NCI-H69 (cell line): Measurements from ENCODE around the gene PCAT6.

ENCODE experiments used
- DNase-seq: peaks from one replicate; lab custom pipeline; 2025; lab: John Stamatoyannopoulos, UW

PCAT6 gene

DNA sequence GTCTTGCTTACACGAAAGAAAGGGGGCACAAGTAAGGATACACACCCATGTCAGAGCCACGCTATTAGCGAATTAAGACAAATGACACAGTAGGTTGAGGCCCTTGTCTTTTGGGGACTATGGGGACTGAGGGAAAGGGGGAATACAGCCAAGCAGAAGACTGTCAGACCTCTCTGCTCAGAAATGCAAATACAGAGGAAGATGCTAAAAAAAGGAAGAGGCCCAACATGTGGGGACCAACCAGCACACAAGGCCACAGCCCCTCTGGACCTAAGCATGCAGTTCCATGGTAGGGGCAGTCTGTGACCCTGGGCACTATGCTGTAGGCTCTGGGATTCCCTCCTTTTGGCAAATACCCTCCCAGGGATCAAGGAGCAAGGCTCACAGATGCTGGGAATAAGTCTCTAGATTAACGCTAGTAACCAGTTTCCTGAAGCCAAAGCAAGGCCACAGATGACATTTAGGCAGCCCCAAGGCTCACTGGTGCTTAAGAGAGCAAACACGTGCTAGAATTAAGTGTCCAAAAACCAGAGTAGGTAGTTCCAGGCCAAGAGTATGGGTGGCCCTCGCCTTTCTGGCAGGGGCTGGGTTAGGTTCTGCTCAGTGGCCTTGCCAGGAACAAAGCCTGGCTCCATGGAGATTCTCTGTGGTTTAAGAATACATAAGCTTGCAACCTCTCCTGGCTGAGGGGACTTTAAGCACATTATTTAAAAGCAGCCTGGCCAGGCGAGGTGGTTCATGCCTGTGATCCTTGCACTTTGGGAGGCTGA is 40.0 kb downstream of the PCAT6 start:
- DNase-seq: no peak

DNA sequence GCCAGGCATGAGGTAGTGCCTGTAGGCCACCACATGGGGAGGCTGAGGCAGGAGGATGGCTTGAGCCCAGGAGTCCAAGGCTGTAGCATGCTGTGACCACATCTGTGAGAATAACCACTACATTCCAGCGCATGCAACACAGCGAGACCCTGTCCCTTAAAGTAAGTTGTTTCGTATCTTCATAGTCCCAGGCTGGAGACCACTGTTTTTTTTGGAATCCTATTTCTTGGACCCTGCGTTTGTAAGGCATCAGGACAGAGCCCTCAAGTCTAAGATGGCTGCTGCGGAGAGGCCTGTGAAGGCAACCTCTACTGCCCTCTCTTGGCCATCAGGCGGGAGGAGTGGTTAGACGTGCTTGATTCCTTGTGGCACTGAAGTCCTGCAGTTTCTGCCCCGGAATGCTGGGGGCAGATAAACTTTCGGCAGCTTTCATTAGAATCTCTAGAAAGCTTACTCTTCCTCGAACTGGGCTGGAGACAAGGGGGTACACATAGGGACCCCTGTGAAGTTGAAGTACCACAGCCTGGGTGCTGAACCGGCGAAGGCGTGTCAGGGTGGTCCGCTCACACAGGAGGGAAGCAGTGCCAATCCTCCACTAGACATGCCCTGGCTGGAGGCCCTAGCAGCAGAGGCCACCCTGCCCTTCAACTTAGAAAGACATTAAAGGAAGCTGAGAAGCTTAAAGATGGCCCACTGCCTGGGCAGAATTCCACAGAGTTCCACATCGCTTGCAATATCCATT is 41.6 kb downstream of the PCAT6 start:
- peak; percentile 59 for DNase-seq

DNA sequence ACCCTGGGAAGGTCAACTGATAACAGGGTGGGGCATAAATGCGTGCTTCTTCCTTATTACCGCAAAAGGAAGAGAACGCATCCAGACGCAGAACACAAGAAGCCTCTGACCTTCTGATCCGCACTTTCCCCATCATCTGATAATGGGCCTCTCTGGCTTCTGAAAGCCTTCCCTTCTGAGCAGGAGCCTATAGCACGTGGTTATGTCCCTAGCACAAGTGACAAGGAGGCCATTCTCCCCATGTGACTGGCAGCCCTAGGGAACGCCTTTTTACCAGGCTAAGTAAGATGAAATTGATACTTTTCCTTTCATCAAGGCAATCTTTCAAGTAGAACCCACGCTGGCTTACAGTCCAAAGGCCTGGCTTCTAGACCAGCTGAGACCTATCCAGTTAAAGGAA is 44.0 kb downstream of the PCAT6 start:
- DNase-seq: no peak

DNA sequence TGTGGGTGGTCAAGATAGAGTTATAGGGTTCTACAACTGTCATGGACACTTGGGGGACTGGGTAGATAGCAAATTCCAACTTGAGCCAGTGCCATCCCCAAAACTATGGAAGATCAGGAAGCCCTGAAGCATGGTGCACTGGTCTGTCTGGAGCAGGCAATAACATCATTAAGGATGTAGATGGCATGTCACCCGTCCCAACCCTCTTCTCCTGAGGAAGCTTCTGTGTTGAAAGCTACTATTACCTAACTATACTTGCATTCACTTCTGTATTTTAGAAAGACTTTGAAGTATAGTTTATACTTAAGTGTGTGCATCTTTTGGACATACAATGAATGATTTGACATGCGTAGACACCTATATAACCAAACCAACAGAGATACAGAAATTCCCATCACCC is 45.3 kb downstream of the PCAT6 start:
- no peak for DNase-seq

DNA sequence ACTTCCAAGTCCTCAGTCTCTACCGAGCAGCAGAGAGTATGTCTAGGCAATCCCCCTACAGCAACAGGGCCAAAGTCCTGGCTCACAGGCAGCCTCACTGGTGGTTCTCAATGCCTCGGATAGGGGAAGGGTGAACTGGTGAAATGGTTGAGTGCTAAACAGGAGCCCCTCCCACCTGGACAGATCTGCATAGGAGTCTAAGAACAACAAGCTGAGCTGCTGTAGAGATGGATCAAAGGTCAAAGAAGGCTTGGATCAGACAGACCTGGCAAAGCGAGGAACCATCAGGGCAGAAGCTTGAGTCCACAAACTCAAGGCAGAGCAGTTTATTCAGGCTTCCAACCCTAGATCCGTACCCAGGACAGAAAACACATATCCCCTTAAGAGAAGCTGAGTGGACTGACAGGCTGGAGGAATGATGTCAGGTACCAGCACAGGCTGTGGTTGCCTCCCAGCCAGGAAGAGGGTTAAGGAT is 46.4 kb downstream of the PCAT6 start:
- no peak for DNase-seq

DNA sequence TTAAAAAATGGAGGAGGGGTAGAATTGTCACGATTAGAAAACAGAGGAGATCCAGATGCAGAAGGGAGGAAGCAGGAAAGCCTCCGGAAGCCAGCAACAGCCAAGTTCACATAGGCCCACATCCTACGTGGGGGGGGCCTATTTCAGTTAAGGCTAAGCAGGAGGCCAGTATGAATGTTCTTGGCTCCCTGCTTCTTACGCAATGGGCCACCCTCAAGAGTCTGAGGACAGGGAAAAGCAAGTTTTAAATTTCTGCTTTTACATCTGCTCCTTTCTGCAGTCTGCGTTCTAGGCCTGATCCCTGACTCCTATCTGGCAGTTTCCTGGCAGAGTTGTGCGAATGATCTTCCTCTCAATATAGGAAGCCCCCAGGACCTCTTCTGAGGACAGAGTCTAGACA is 47.6 kb downstream of the PCAT6 start:
- no peak for DNase-seq

DNA sequence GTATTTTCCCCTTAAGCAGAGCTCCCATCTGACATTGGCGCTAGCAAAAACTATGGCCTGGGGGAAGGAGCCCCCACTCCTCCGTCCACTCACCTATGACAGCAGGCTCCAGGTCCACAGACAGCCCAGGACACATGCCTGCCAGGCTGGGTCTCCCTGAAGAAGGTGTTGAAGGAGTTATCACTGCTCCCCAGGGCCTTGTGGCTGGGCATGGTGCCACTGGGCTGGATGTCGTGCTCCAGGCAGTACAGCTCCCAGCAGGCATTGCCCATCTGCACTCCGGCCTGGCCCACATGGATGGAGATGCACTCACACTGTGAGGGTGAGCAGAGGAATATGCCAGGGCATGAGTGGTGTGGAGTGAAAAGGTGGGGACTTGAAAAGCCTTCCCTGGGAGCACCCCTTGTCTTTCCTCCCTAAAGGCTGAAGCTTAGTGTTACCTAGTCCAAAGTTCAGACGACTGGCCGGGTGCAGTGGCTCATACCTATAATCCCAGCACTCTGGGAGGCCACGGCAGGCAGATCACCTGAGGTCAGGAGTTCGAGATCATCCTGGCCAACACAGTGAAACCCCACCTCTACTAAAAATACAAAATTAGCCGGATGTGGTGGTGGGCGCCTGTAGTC is 48.1 kb downstream of the PCAT6 start:
- no peak for DNase-seq

DNA sequence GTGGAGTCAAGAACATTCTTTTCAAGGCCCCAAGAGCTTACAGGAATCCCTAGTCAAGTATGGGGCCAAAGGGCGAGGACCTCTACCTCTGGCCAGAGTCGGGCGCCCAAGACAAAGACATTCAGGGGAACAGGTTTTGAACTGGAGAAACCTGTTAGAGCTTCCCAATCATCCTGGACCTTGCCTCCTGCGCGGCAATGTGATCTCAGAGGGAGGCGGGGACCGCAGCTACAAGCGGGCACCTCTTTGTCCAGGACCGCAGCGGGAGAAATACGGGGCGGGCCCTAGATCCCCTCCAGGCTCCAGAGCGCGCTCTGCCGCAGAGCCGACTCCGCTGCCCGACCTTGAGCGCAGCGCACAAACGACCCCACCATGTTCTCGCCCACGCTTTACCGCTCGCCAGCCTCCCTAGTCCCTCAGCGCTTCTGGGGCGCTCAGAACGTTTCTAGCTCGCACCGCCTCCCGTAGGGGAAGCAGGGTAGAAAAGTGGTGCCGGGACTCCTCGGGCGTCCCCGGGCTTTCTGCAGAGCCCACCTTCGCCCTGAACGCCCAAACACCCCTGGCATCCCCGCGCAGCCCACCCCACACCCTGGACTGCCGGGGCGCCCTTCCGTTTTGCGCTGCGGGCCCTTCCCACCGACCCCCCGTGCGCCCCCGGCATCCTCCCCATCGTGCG is 50.1 kb downstream of the PCAT6 start:
- peak; percentile 71 for DNase-seq
